HG03469 (cell line): ENCODE results near the gene C9orf57.
"Not testable (repeated sequence)": the region's sequence is repeated elsewhere in the genome, so short reads cannot be mapped to it uniquely, and the experiment has no call there.

ENCODE experiments used
- ATAC-seq: cut with Tn5 transposase; IDR thresholded peaks from one replicate; pipeline ENCODE4 v1.9.1; 2021; ENCODE audit warnings: mild to moderate bottlenecking, moderate library complexity, moderate number of reproducible peaks; ENCODE audit not compliant: unreplicated experiment

Gene C9orf57, protein sequence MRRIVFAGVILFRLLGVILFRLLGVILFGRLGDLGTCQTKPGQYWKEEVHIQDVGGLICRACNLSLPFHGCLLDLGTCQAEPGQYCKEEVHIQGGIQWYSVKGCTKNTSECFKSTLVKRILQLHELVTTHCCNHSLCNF

DNA sequence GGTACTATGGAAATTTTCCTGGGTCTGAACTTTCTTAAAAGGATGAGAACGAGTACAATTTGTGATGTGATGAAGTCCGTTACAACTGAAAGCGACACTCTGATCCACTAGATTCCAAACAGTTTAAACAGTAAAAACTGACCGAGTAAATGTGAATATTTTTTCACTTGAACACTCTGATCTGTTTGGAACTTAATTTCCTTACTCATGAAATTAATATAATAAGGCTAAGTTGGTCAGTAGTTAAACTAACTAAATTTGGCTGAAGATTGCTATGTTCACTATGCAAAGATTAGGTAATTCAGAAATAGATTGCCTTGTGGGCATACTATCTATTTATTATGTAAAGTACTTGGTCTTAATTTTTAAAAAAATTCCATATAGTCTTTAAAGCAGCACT lies at the start of gene C9orf57:
Gene C9orf57, minus strand, starts transcription at position 101 of the 400 bp plus-strand sequence. CDS start 1,282 bp downstream, outside the sequence.
- no peak for ATAC-seq

DNA sequence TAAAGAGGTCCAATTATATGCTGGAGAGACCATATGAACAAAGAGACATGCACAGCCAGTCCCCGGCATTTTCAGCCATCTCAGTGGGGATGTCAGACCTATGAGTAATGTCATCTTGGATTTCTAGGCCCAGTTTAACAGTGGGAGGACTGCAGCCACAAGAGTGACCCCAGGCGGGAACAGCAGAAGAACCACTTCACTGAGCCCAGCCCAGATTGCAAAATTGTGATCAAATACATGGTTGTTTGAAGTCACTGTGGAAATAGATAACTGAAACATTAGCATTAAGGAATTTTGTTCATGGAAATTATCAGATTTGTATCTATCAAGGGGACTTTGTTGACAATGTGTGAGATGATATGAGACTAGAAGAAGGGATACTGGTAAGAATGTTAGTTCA lies 42.1 kb upstream of the C9orf57 start:
- ATAC-seq, result no peak

DNA sequence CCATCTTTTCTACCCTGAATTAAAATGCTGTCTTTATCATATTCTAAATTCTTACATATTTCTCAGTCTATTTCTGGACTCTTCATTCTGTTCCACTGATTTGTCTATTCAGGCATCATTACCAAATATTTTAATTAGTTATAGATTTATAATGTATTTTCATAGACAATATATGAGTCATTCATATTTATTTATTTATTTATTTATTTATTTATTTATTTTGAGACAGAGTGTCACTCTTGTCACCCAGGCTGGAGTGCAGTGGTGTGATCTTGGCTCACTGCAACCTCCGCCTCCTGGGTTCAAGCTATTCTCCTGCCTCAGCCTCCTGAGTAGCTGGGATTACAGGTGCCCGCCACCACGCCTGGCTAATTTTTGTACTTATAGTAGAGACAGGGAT lies 35.1 kb upstream of the C9orf57 start:
- ATAC-seq, result not testable (repeated sequence)

DNA sequence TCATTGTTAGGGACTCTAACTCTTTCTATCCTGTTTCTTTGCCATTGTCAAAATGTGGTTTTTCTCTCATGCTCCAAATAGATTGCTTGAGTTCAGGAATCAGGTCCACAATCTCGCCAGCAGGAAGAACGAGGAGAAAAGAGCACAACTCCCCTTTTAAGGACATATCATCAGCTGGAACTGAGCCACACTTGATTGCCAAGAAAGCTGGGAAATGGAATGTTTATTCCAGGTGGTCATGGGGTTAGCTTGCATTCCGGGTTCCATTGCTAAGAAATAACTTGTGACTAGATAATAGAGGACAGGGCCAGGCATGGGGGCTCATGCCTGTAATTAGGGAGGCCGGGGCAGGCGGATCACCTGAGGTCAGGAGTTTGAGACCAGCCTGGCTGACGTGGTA lies 32.4 kb upstream of the C9orf57 start:
- no peak for ATAC-seq

DNA sequence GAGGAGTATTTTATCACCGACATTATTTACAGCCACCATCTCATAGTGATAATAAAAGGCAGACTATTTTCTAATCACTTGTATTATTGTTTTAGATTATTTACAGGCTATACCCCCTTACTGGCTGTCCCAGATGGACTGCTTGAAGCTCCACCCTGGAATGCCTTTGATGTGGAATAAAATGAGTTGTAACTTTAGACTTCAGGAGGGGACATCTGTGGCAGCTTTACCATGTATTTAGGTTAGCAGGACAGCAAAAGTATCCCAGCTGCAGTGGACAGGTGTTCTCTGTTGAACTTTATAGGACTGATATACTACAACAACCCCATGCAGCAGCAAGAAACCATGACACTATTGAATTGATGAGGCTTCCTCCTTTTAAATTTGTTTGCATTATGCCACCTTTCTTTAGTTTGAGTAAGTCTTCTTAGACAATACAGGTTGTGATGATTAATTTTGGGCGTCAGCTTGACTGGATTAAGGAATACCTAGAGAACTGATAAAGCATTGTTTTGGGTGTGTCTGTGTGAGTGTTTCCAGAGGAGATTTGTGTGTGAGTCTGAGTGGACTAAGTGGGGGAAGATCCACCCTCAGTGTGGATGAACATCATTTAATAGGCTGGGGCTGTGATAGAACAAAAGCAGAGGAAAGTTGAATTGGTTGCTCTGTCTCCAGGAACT lies 29.2 kb upstream of the C9orf57 start:
- ATAC-seq, result no peak

DNA sequence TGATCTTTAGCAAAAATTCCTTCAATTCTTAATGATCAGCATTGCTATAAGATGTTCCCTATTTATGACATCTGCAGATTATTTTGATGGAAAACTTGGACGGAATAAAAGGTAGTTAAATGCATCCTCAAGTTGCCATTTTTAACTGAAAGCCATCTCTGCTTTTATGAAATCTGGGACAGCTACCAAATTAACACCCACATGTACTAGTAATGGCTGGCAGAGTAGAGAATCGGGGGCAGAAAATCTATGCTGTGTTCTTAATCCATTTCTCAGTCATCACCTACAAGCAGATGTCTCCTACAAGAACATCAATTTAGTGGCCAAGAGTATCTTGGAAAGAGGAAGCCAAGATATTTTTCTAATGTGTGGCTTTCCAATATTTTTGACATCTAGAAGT lies 22.1 kb upstream of the C9orf57 start:
- ATAC-seq, result no peak

DNA sequence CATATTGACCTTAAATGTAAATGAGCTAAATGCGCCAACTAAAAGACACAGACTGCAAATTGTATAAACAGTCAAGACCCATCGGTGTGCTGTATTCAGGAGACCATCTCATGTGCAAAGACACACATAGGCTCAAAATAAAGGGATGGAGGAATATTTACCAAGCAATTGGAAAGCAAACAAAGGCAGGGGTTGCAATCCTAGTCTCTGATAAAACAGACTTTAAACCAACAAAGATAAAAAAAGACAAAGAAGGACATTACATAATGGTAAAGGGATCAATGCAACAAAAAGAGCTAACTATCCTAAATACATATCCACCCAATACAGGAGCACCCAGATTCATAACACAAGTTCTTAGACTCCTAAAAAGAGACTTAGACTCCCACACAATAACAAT lies 14.3 kb upstream of the C9orf57 start:
- ATAC-seq, result not testable (repeated sequence)

DNA sequence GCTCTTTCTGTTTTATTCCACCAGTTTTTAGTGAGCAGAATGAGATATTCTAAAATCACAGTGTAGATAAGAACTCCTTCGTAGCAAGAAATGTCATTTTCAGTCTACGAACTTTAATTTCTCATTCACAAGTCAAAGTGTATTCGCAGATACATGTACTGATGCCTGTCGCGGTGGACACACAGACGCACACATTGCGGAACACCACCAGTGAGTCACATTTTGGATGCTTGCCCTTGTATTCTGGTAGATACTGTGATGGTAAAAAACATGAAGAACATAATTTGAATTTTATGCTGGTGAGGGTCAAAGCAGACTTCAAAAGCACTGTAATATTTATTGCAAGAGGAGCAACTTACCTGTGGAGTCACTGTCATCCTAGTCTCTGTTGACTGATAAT lies 4.7 kb upstream of the C9orf57 start:
- no peak for ATAC-seq

DNA sequence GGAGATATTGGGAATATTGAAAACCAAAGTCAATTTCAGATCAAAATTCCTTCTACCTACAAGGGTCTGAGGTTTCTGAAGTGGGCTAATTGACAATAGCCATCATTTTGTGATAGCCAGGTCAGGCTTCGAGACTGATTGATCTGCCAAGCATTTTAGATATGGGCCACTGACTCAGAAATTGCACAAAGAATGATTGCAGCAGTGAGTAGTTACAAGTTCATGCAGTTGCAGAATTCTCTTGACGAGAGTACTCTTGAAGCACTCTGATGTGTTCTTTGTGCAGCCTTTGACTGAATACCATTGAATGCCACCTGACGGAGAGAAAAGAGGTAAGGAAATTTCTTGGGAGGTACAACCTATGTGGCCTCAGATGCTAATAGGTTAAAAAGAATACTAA lies 8.3 kb downstream of the C9orf57 start:
- no peak for ATAC-seq

DNA sequence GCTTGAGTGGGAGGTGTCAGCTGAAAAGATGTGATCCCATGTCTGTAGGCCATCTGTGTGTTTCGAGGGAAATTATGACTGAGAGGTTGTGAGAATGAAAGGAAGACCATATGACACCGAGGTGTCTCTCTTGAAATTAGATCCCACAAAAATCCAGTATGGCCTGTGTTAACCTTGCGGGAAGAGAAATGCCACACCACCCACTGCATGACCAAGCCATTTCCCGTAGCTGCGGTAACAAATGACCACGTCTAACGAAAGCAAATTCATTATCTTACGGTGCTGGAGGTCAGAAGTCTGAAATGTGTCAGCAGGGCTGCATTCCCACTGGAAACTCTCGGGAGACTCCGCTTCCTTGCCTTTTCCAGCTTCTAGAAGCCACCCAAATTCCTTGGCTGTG lies 11.6 kb downstream of the C9orf57 start:
- no peak for ATAC-seq

DNA sequence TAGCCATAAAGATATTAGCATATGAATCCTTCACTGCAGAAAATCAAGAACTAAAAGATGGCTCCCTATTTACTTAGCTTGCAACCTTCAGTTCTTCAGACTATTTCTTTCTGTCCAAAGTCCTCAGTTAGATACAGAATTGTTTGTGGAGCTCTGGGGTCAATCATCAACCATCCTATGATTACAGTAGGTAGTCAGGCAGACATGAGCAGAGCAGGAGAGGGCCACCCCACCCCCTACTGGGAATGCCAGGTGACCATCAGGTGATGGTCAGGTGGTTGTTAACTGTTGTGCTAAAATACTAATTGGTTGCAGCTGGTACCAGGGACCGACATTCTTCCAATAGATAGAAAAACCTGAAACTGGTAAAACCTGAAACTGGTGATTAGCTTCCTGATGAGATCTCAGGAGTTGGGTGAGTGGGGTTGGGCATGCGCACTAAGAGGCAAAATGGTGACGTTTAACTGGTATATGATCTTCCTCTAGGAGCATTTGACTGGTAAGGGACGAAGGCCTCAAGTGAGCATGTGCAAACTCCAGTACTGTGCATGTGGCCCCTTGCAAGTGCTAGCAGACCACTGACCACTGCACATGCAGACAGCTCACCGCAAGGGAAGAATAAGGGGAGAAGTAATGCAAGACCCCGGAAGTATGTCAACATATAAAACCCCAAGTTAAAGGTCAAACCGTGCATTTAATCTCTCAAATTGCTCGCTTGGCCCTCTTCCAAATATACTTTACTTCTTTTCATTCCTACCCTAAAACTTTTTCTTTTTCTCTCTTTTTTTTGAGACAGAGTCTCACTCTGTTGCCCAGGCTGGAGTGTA lies 13.6 kb downstream of the C9orf57 start:
- no peak for ATAC-seq

DNA sequence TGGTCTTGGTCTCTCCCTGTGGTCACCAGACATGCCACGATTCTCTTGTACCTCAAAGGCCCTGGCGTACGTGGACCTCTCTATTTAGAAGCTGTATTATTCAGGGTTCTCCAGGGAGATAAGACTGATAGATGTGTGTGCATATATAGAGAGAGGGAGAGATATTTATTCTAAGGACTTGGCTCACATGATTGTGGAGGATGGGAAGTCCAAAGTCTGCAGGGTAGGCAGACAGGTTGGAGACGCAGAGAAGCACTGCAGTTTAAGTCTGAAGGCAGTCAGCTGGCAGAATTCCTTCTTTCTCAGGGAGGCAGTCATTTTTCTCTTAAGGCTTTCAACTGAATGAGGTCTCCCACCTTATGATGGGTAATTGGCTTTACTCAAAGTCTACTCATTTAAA lies 16.3 kb downstream of the C9orf57 start:
- ATAC-seq, result no peak

DNA sequence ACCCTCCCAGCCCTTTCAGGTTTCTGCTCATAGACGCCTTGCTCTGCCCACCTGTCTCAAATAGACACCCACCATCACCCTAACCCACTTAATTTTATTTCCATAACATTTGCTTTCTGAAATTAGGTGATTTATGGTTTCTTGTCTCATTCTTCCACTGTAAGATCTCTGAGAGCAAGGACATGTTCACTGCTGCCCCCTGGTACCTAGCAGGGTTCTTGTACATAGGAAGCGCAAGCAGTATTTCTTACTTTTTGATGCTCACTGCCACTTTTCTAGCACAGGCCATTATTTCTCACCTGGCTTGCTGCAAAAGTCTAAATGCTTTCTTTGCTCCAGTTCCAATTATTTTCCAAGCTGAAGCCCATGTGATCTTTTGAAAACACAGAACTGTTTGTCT lies 16.8 kb downstream of the C9orf57 start:
- no peak for ATAC-seq

DNA sequence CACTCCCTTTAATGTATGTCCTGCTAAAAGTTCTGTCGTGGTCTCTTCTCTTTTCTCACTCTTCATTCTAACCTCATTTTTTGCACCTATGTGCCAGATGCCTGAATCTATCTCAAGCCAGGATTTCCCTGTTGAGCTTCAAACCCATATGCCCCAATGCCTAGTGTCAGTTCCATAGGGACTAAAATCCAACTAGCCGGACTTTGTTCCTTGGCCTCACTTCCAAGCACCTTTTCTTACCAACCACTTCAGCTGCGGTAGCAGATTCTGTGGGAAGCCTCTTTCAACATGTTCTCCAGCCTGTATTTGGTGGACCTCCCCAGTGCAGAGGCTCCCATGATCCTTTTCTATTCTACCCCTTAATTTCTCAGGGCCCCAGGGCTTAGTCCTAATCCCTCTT lies 17.5 kb downstream of the C9orf57 start:
- no peak for ATAC-seq

DNA sequence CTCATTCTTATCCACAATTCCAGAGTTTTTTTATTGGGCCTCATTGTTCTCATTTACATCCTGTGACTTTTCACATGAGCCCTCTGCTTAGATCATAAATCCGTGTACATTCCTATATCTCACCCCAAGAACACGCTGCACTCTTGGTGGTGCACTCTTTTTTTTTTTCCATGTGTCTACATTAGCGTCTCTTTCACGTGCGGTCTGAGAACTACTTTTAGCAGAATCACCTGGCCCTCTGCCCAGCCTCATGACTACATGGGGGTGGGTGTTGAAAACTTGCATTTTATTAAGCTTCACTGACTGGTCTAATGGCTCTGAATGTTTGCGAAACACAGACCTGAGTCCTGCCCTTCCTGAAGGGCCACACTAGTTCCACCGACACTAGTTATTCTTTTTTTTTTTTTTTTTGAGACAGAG lies 18.6 kb downstream of the C9orf57 start:
- ATAC-seq, result no peak

DNA sequence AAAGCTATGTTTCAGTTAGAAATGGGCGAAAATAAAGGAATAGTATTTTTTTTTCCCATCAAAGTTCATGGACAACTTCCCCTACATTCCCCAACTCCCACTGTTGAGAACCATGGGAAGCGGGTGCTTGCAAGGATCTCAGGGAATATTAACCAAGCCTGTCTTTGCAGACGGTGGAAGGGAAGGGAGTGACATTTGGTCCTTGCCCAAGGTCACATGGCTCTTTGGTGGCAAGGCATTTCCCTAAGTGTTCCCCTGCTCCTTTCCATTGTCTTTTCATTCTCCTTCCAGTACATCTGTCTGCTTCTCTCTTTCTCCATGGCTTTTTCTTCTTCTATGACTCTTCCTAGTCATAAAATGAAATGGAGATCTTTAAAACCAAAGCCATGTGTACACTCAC lies 19.0 kb downstream of the C9orf57 start:
- ATAC-seq, result no peak

DNA sequence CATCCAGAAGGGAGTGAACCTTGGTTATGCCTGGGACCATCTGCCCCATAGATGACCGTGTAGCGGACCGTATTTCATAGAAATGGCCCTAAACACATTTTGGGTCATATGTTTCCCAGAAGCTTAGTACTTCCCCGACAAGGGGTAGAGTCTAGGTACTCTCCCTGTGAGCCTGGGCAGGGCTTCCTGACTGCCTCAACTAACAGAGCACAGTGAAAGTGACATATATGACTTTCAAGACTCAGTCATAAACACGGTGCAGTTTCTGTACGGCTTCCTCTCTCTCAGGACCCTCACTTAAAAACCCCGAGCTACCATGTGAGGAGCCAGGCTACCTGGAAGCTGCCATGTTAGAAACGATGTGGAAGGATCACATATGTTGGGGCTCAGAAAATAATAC lies 20.9 kb downstream of the C9orf57 start:
- no peak for ATAC-seq

DNA sequence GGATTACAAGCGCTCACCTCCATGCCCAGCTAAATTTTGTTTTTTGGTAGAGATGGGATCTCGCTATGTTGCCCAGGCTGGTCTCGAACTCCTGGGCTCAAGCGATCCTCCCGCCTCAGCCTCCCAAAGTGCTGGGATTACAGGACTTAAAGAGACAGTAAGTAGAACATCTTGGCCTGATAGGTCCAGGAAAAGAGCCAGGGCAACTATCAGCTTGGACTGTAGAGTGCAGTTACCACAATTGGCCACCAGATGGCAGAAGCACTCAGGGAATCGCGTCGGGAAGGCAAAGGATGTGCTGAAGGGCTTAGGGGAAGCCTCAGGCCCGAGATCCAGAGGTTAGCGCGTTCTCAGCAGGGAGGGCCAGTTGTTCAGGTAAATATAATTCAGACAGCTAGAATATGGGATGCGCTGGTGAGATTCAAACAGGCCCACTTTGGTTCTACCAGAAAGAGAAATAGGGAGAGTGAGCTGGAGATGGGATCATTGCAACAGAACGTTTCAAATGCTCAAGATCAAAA lies 21.5 kb downstream of the C9orf57 start:
- peak; percentile 83 for ATAC-seq

DNA sequence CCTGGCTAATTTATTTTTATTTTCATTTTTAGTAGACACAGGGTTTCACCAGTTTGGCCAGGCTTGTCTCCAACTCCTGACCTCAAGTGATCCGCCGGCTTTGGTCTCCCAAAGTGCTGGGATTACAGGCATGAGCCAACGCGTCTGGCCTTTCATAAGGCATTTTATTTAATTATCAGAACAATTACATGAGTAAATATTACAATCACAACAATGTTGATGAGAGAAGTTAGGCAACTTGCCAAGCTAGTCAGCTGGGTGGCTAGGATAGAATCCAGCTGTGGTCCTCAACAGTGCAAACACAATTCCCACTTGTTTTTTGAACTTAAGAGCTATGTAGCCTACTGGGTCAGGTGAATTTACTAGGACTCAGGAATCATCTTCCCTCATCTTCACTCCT lies 22.0 kb downstream of the C9orf57 start:
- ATAC-seq, result no peak

DNA sequence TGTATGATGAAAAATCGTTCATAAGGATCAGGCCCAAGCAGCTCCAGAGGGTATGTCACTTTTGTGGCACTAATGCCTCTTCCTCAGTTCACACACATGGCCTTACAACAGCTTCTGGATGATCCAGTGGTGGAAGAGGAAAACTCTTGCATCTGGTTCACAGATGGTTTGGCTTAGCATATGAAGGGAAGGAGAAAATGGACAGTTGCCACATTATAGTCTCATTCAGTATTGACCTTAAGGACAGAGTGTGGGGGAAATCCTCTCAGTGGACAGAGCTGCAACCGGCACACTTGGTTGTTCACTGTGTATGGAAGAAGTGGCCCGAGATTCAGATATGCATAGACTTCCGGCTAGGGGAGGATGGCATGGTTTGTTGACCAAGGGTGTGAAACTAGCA lies 22.8 kb downstream of the C9orf57 start:
- no peak for ATAC-seq

DNA sequence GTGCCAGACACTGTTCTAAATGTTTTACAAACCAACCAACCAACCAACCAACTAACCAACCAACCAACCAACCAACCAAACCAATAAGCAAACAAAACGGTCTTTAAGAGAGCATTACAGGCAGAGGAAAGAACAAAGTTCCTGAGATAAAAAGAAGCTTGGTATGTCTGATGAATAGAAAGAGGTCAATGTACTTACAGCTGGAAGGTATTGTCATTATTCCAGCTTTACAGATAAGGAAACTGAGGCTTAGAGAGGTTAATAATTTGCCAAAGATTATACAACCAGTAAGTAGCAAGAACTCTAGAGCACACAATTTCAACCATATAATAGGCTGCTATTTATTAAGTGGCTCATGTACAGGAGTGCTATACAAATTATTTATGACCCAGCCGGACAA lies 29.6 kb downstream of the C9orf57 start:
- ATAC-seq, result no peak

DNA sequence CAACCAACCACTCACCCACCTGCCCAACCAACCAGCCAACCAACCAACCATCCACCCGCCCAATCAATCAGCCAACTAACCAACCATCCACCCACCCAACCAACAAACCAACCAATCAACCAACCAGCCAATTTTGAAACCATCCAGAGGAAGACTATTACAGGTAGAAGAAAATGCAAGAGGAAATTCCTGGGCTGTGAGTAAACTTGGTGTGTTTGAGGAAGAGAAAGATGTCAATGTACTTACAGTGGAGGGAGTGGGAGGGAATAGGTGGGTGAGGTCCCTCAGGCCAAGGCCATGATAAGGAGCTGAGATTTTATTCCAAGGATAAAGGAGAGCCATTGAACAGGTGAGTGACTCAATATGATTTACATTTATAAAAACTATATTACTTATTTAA lies 30.4 kb downstream of the C9orf57 start:
- ATAC-seq, result no peak
